H7 (cell line): ENCODE data around the gene TBC1D10A. TPM values are rescaled to one million over a fixed set of nuclear protein-coding genes. Genes with fewer than 3 reads are reported as not detected.
A peak's percentile ranks its signal among the peaks of the same experiment; 100 is the strongest.
"Not testable (repeated sequence)": the region's sequence is repeated elsewhere in the genome, so short reads cannot be mapped to it uniquely, and the experiment has no call there.

Experiments
- DNase-seq: peaks from one replicate; pipeline ENCODE4 v3.0.0; 2012
- H3K27me3 ChIP-seq: 2 replicates; pipeline ENCODE4 v1.6.0; 2011; ENCODE audit warnings: mild to moderate bottlenecking, low read length; ENCODE audit not compliant: control insufficient read depth, insufficient read depth
- H3K36me3 ChIP-seq: replicated peaks from 2 replicates; pipeline ENCODE4 v1.5.1; 2011; ENCODE audit warnings: low read length; ENCODE audit not compliant: control insufficient read depth, insufficient read depth
- H3K4me3 ChIP-seq: 2 replicates; pipeline ENCODE4 v1.5.1; 2011; ENCODE audit warnings: low read depth, mild to moderate bottlenecking, control low read depth, low read length, moderate library complexity; ENCODE audit not compliant: insufficient read depth
- total RNA-seq: library from RNA; depleted of rRNA; stranded (reverse); fragments of >200 nt; shearing (Covaris generic); gene quantifications from 2 replicates; pipeline ENCODE4 v1.2.3, GENCODE V29; 2014

TBC1D10A gene
- total RNA-seq, 1 experiment from 2014 or later, result 12.6 TPM

- peak overlapping the region; percentile 87 for H3K4me3 ChIP-seq
- H3K27me3 ChIP-seq, result no peaks in the 10 kb centered on the region
- DNase-seq, result no peak
These were observed 30.5 kb upstream of the TBC1D10A start for GRCh38 chr22:30357236-30357570.

GRCh38 chr22:30356449-30357235 is 29.9 kb upstream of the TBC1D10A start, which contains the start of the genes CCDC157 and SF3A1:
CCDC157 (plus strand) TSS chr22:30357007; CDS start chr22:30366001, 8,994 bp downstream.
SF3A1 (minus strand) TSS chr22:30356894; CDS start chr22:30356792, 102 bp downstream.
- Histone ChIP-seq H3K36me3 (peaks cover 11% of the 10 kb centered on the region), H3K4me3 (peak within 1 kb of the TSS; percentile 87), H3K27me3 (no peaks in the 10 kb centered on the region)
- DNase-seq, result peak; percentile 98

More at GRCh38 chr22:30357236-30357570, 30.5 kb upstream of the TBC1D10A start:
- peaks cover 9% of the 10 kb centered on the region for H3K36me3 ChIP-seq

- no peak for DNase-seq
- Histone ChIP-seq H3K27me3 (no peaks in the 10 kb centered on the region), H3K36me3 (peaks cover 14% of the 10 kb centered on the region), H3K4me3 (no peak overlapping the region)
These were observed 27.9 kb upstream of the TBC1D10A start for GRCh38 chr22:30354644-30355043.

- H3K27me3 ChIP-seq, result no peaks in the 10 kb centered on the region
- DNase-seq, result no peak
- H3K4me3 ChIP-seq, result no peak overlapping the region
- H3K36me3 ChIP-seq, result peaks cover 19% of the 10 kb centered on the region
These were observed 24.5 kb upstream of the TBC1D10A start for GRCh38 chr22:30351226-30351625.

GRCh38 chr22:30348809-30349208 is 22.1 kb upstream of the TBC1D10A start:
- DNase-seq, result no peak
- Histone ChIP-seq H3K27me3 (no peaks in the 10 kb centered on the region), H3K4me3 (no peak overlapping the region), H3K36me3 (peaks cover 43% of the 10 kb centered on the region)

- no peaks in the 10 kb centered on the region for H3K27me3 ChIP-seq
- DNase-seq, result no peak
- peaks cover 46% of the 10 kb centered on the region for H3K36me3 ChIP-seq
- no peak overlapping the region for H3K4me3 ChIP-seq
These were observed 21.7 kb upstream of the TBC1D10A start for GRCh38 chr22:30348404-30348803.

GRCh38 chr22:30347255-30347892 is 20.6 kb upstream of the TBC1D10A start:
- Histone ChIP-seq H3K36me3 (peaks cover 47% of the 10 kb centered on the region), H3K27me3 (no peaks in the 10 kb centered on the region), H3K4me3 (no peak overlapping the region)
- no peak for DNase-seq

GRCh38 chr22:30344447-30345200 is 17.9 kb upstream of the TBC1D10A start:
- no peak for DNase-seq
- no peaks in the 10 kb centered on the region for H3K27me3 ChIP-seq
- H3K4me3 ChIP-seq, result no peak overlapping the region
- peaks cover 66% of the 10 kb centered on the region for H3K36me3 ChIP-seq

- Histone ChIP-seq H3K27me3 (no peaks in the 10 kb centered on the region), H3K36me3 (peaks cover 86% of the 10 kb centered on the region)
- peak; percentile 17 for DNase-seq
These were observed 14.4 kb upstream of the TBC1D10A start for GRCh38 chr22:30340911-30341685.

GRCh38 chr22:30338802-30339201 is 12.1 kb upstream of the TBC1D10A start:
- H3K27me3 ChIP-seq, result no peaks in the 10 kb centered on the region
- peaks cover 80% of the 10 kb centered on the region for H3K36me3 ChIP-seq
- no peak for DNase-seq
- H3K4me3 ChIP-seq, result no peak overlapping the region

More at GRCh38 chr22:30340911-30341685, 14.4 kb upstream of the TBC1D10A start:
- no peak overlapping the region for H3K4me3 ChIP-seq

- H3K36me3 ChIP-seq, result peaks cover 77% of the 10 kb centered on the region
- H3K4me3 ChIP-seq, H3K27me3 ChIP-seq, DNase-seq: not testable (repeated sequence)
These were observed 11.6 kb upstream of the TBC1D10A start for GRCh38 chr22:30338341-30338740.

- no peak for DNase-seq
- peaks cover 76% of the 10 kb centered on the region for H3K36me3 ChIP-seq
- H3K27me3 ChIP-seq, result no peaks in the 10 kb centered on the region
- no peak overlapping the region for H3K4me3 ChIP-seq
These were observed 10.7 kb upstream of the TBC1D10A start for GRCh38 chr22:30337461-30337778.

- H3K36me3 ChIP-seq, result peaks cover 72% of the 10 kb centered on the region
- H3K4me3 ChIP-seq, result no peak overlapping the region
- H3K27me3 ChIP-seq, result no peaks in the 10 kb centered on the region
- DNase-seq, result no peak
These were observed 10.2 kb upstream of the TBC1D10A start for GRCh38 chr22:30336752-30337460.

GRCh38 chr22:30335236-30335635 is 8.5 kb upstream of the TBC1D10A start:
- H3K36me3 ChIP-seq, result peaks cover 58% of the 10 kb centered on the region
- no peak overlapping the region for H3K4me3 ChIP-seq
- no peak for DNase-seq
- H3K27me3 ChIP-seq, result no peaks in the 10 kb centered on the region
